IgD-negative memory B cell (primary cell): ENCODE measurements around the gene ADAMTS15. TPM values are rescaled to one million over a fixed set of nuclear protein-coding genes. Genes with fewer than 3 reads are reported as not detected.

Source experiments
- H3K27ac Mint-ChIP-seq, 3 donors: one replicate each; pipeline ENCODE4 v1.8.0; 2020 to 2022; ENCODE audit warnings: mild to moderate bottlenecking in 3 of 3, mixed read lengths in 3 of 3, moderate library complexity in 1 of 3
- H3K27me3 Mint-ChIP-seq: one replicate; pipeline ENCODE4 v1.8.0; 2021; ENCODE audit warnings: mixed read lengths
- H3K36me3 Mint-ChIP-seq: one replicate; pipeline ENCODE4 v1.8.0; 2020; ENCODE audit warnings: mild to moderate bottlenecking, mixed read lengths
- H3K4me1 Mint-ChIP-seq, 3 donors: one replicate each; pipeline ENCODE4 v1.8.0; 2020 to 2022; ENCODE audit warnings: mixed read lengths in 3 of 3, mild to moderate bottlenecking in 1 of 3
- H3K4me3 Mint-ChIP-seq, 4 donors: one replicate each; pipeline ENCODE4 v1.8.0; 2020 to 2022; ENCODE audit warnings: mild to moderate bottlenecking in 4 of 4, mixed read lengths in 4 of 4, moderate library complexity in 3 of 4
- H3K9me3 Mint-ChIP-seq, 3 donors: one replicate each; pipeline ENCODE4 v1.8.0; 2020 to 2021; ENCODE audit warnings: mixed read lengths in 3 of 3, mild to moderate bottlenecking in 1 of 3
- polyA plus RNA-seq: library from polyadenylated mRNA; unstranded; fragments of 300-500 nt; fragmentation: Illumina TruSeq; gene quantifications from one replicate; pipeline ENCODE4 v1.2.3, GENCODE V29; 2021

Gene ADAMTS15
- polyA plus RNA-seq, 1 donor from 2014 or later: not detected

DNA sequence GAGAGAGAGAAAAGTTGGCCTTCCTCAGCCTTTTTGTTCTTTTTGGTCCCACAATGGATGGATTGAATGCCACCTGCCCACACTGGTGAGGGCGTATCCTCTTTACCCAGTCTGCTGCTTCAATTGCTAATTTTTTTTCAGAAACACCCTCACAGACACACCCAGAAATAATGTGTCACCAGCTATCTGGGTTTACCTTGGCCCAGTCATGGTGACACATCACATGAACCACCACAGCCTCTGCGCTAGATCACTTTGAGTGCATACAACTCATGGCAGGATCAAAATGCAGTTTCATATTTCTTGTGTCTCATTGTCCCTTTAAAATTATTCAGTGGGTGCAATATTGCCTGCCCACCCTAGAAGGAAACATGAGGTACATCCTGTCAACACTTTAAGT, 63.3 kb downstream of the ADAMTS15 start:
- Mint-ChIP-seq H3K4me1 (no peaks in the 10 kb centered on the region), H3K36me3 (no peaks in the 10 kb centered on the region), H3K4me3 (no peak overlapping the region), H3K27ac (no peak overlapping the region), H3K27me3 (peaks cover 8% of the 10 kb centered on the region), H3K9me3 (peaks cover 7 to 12% (median 10%) of the 10 kb centered on the region in 3 donors)

DNA sequence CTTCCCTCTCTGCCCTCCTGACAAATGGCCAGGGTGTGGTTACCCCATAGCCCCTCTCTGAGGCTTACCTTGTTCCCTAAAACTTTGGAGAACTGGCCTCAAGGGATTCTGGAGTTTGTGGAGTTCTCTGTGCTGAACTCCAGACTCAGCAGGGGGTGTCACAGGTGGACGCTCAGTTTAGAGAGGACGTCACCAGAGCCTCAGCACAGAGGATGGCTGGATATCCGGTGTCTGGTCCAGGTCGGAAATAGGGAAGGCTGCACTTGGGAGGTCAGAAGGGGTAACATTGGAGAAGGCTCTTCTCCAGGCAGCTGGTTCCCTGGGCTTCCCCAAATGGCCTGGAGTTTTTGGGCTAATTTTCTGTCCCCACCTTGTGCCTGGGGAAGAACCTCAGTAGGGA, 64.2 kb downstream of the ADAMTS15 start:
- H3K27ac Mint-ChIP-seq: no peak overlapping the region

DNA sequence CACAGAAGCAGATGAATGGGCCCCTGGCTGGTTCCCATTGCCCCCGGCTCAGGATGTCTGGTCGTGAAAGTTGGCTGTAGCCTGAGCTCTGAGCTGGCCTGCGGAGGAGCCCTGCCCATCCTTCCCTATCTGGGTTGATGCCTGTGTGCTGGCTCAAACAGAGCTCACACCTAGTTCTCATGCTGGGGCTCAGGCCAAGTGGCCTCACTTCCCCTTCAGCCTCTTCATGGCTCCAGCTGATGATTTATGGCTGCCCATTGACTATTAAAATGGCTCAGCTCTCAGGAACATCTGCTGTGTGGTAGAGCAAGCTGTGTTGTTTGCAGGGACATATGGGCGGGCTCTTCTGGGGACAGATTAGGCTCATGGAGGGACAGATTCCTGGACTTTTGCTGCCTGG, 64.7 kb downstream of the ADAMTS15 start:
- Mint-ChIP-seq H3K27ac (no peak overlapping the region), H3K36me3 (no peaks in the 10 kb centered on the region), H3K27me3 (peaks cover 13% of the 10 kb centered on the region), H3K9me3 (peaks cover 3% of the 10 kb centered on the region in 3 donors), H3K4me3 (no peak overlapping the region), H3K4me1 (no peaks in the 10 kb centered on the region)

More for the DNA sequence above, 64.2 kb downstream of the ADAMTS15 start:
- peaks cover 9% of the 10 kb centered on the region for H3K27me3 Mint-ChIP-seq
- no peak overlapping the region for H3K4me3 Mint-ChIP-seq
- H3K9me3 Mint-ChIP-seq: peaks cover 7 to 8% (median 8%) of the 10 kb centered on the region in 3 donors
- H3K4me1 Mint-ChIP-seq: no peaks in the 10 kb centered on the region
- no peaks in the 10 kb centered on the region for H3K36me3 Mint-ChIP-seq

DNA sequence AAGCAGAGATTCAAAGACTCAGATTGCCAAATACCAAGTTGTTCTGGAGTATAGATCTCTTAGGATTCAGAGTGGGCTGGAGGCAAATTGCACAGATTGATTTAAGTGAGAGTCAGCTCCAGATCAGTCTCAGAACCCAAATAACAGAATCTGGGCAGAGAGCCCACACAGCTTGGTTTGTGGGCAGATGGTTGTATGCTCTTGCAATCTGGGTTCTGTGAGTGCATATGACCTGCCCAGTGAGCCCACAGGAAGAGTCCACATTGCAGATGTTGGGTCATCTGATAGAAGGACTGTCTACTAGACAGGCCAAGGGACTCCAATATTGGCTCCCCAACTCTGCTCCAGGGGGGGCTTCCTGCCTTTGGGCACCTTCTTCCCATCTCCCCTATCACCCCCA, 65.9 kb downstream of the ADAMTS15 start:
- Mint-ChIP-seq H3K27ac (no peak overlapping the region), H3K4me1 (no peaks in the 10 kb centered on the region), H3K9me3 (no peaks in the 10 kb centered on the region), H3K4me3 (no peak overlapping the region), H3K27me3 (peaks cover 13% of the 10 kb centered on the region), H3K36me3 (no peaks in the 10 kb centered on the region)

DNA sequence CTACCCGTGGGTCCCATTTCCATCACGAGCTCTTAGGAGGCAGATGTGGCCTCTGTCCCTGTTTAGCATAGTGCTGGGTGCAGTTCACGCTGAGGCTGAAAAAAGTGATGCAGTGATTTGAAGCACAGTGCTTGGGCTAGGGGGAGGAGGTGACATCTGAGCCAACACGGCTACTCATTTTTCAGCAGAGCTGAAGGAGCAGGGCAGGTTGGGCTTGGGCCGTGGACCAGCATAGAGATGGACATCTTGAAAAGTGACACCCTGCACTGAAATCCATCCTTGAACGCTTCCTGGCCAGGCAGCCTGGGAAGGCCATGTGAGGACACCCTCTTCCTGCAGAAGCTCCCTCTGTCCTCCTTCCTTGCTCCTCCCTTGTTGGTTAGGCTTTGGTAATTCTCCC, 66.4 kb downstream of the ADAMTS15 start:
- Mint-ChIP-seq H3K4me3 (no peak overlapping the region), H3K36me3 (peaks cover 1% of the 10 kb centered on the region), H3K27ac (no peak overlapping the region), H3K4me1 (no peaks in the 10 kb centered on the region), H3K9me3 (peaks cover 0 to 2% (median 0%) of the 10 kb centered on the region in 3 donors), H3K27me3 (peaks cover 13% of the 10 kb centered on the region)

DNA sequence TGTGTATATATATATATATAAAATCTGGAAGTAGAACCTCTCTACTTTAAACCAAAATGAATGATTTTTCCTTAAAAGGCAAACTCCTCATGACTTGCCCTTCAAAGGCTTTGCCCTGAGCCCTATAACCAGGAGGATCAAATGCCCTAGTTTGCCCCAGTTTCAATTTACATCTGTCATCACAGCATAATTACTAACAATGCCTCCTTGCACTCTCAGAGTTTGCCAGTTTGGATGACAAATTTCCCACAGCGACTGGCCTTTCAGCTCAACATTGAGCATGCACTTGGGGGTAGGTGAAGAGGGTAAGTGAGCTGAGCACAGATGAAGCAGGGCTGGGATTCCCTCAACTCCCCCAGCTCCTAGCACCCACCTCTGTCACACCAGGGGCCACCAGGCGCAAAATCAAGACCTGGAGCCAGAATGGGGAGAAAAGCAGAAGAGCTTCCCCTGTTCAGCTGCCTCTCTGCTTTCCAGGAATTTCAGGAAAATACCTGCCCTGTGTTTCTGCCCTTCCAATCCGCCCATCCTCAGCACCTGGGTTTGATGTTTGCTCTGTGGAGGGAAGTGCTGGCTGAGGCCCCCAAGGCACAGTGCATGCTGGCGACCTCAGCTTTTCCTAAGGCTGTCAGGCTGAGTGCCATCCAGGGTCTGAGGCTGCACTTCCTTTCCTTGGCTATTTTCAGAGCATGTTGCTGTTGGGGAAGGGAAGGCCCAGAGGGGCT, 67.5 kb downstream of the ADAMTS15 start:
- Mint-ChIP-seq H3K27me3 (peaks cover 11% of the 10 kb centered on the region), H3K4me1 (no peaks in the 10 kb centered on the region), H3K27ac (no peak overlapping the region), H3K36me3 (peaks cover 1% of the 10 kb centered on the region), H3K4me3 (no peak overlapping the region), H3K9me3 (peaks cover 0 to 3% (median 0%) of the 10 kb centered on the region in 3 donors)

DNA sequence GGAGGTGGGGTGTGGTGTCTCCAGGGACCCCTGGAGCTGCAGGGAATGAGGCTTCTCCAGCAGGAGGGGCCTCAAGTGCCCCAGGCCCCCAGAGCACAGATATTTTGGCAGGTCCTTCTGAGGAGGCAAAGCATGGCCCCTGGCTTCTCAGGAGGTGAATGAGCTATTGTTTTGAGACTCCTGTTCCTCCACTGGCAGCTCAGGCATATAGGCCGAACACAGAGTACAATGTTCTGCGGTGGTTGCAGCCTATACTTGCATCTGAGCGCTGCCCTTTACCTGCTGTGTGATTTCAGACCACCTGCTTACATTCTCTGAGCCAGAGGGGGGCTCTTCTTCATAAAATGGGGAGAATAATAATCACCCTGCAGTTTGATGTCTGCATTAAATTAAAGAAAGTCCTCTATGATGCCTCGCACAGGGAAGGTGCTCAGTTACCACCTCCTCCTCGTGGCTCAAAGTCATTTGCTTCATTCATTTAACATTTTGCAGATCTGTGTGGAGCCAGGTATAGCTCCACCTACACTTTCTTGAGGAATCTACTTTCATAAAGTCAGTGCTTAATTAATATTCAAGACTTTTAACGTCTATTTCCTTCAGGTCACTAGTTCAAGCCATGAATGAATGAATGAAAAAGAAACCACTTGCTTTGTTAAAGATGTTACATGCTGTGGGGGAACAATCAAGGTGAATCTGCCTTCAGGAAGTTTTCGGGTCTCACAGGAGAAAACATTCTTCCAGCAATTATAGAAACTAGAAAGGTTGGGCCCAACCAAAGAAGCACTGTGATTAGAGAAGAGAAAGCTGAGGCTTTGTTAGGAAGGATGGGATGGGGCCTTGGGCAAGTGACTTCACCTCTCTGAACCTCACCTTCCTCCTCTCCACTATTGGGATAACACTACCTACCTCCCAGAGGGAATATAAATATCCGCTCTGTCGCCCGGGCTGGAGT, 68.4 kb downstream of the ADAMTS15 start:
- Mint-ChIP-seq H3K27me3 (peaks cover 12% of the 10 kb centered on the region), H3K4me3 (no peak overlapping the region), H3K27ac (no peak overlapping the region), H3K4me1 (no peaks in the 10 kb centered on the region), H3K36me3 (peaks cover 1% of the 10 kb centered on the region), H3K9me3 (peaks cover 0 to 3% (median 0%) of the 10 kb centered on the region in 3 donors)

DNA sequence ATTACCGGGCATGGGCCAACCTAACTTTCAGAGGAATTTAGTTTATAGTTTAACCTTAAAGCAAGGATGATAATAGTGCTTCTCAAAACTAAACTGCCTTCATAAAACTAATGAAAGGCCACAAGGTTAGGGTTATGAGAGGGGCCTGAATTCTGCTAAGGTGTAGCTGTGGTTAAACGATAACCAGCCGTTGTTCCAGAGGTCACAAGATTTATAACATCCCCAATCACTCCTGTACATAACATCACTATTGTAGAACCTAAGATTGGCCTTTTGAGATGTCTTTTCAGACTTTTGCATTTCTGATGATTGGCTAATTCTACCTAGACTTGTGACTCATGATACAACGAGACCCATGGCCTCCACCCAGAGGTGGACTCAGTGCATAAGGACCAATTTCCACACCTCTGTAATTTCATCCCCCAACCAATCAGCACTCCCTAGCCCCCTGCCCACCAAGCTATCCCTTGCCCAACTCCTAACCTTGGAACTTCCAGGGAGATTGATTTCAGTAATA, 69.8 kb downstream of the ADAMTS15 start:
- Mint-ChIP-seq H3K9me3 (peaks cover 0 to 3% (median 0%) of the 10 kb centered on the region in 3 donors), H3K27me3 (peaks cover 12% of the 10 kb centered on the region), H3K4me1 (no peaks in the 10 kb centered on the region), H3K36me3 (peaks cover 1% of the 10 kb centered on the region), H3K4me3 (no peak overlapping the region), H3K27ac (no peak overlapping the region)

DNA sequence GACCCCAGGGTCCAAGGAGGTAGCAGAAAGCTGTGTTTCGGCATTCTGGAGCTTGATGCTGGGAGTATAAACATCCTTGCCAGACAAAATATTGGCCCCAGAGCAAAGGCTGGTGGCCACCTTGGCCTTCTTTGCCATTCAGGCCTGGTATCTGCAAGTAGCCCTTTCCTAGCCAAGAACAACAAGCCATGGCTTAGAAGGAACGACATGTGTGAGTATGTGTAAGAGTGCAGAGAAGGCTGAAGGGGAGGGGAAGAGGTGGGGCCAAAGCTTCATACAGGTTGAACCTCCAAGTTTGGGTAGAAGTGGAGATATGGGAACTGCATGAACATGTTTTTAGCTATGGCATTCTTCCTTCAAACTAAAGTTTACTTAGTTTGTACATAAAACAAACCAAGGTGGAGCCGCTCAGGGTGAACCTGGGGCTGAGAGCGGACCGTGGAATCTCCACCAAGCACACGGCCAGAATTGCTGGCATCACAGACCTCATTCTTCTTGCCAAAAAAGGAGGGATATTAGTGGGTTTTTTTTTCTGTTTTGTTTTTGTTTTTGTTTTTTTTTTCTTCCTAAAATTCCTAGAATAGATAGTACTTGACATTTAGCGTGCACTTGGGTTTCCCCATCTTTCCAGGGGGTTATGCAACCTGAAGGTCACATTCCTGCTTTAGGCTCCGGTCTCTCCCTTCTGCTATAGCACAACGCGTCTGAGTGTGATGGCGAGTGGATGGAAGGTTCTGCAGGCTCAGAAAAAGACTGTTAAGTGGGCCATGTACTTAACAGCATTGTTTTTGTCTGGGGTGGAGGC, 70.9 kb downstream of the ADAMTS15 start:
- H3K27me3 Mint-ChIP-seq: peaks cover 16% of the 10 kb centered on the region
- no peak overlapping the region for H3K4me3 Mint-ChIP-seq
- peaks cover 1% of the 10 kb centered on the region for H3K36me3 Mint-ChIP-seq
- peaks cover 0 to 3% (median 0%) of the 10 kb centered on the region in 3 donors for H3K9me3 Mint-ChIP-seq
- H3K4me1 Mint-ChIP-seq: no peaks in the 10 kb centered on the region
- no peak overlapping the region for H3K27ac Mint-ChIP-seq

DNA sequence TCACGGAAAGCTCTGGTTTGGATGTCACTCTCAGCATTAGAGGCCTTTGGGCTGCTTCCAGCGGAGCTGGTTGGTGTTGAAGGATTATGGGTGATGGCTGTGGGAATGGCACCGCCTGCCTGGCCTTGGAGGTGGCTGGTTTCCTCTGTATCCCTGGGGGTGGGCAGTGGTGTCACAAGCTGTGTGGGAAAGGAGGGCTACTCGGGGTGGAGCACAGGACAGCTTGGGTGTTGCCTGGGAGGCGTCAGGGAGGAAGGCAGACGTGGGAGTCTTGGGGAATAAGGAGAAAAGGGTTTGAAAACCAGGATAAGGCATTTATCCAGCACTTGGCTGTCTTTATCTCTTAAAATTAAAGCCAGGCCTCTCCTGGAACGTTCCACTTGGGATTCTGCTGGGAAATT, 71.8 kb downstream of the ADAMTS15 start:
- Mint-ChIP-seq H3K27me3 (peaks cover 12% of the 10 kb centered on the region), H3K36me3 (peaks cover 1% of the 10 kb centered on the region), H3K4me1 (no peaks in the 10 kb centered on the region), H3K4me3 (no peak overlapping the region), H3K27ac (no peak overlapping the region), H3K9me3 (peaks cover 0 to 3% (median 0%) of the 10 kb centered on the region in 3 donors)

DNA sequence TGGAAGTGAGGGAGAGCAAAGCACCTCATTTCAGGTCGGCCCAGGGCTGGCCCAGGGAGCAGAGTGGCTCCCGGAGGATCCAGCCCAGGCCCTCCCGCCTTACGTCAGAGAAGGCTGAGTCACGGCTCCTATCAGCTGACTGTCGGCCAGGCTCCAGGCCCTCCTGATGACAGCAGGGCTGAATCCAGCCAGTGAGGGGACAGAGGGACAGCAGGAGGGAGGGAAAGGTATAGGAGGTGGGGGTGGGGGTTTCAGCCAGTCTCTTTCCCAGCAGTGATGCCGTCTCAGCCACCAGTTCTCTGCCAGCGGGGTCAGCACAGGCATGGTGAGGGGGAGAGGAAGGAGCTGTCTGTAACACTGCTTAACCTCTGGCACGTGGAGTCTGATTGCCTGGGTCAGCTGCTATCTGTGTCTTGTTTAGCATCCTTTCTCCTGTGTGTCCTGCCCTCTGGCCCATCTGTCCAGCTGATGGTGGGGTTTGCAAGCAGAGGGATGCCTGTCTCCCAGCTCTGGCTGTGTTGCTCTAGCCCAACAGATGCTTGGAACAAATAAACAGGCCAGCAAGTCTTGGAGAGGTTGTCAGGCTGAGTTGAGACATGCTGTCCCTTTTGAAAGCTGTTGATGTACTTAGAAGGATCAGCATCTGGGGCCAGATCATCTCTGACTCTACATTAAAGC, 74.0 kb downstream of the ADAMTS15 start:
- Mint-ChIP-seq H3K27me3 (peaks cover 11% of the 10 kb centered on the region), H3K4me3 (no peak overlapping the region), H3K9me3 (peaks cover 0 to 3% (median 0%) of the 10 kb centered on the region in 3 donors), H3K36me3 (peaks cover 1% of the 10 kb centered on the region), H3K4me1 (no peaks in the 10 kb centered on the region), H3K27ac (no peak overlapping the region)

DNA sequence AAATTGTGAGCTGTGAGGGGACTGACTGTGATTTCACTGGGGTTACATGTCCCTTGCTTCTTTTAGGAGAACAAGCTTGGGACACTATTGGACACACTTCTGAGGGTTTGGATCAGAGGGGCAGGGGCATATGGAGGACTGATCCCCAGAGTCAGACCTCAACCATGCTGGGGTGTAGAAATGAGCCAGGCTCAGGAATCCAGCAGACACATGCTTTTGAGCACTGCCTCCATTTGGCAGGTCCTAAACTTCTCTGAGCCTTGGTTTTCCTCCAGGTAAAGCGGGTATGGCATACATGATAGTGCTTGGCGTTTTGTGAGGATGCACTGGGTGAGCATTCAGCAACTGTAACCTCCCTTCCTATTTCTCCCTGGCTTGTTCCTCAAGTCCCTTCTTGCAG, 74.7 kb downstream of the ADAMTS15 start:
- no peak overlapping the region for H3K4me3 Mint-ChIP-seq
- H3K4me1 Mint-ChIP-seq: no peaks in the 10 kb centered on the region
- no peak overlapping the region for H3K27ac Mint-ChIP-seq
- peaks cover 6% of the 10 kb centered on the region for H3K27me3 Mint-ChIP-seq
- H3K9me3 Mint-ChIP-seq: peaks cover 0 to 3% (median 0%) of the 10 kb centered on the region in 3 donors
- H3K36me3 Mint-ChIP-seq: peaks cover 1% of the 10 kb centered on the region

DNA sequence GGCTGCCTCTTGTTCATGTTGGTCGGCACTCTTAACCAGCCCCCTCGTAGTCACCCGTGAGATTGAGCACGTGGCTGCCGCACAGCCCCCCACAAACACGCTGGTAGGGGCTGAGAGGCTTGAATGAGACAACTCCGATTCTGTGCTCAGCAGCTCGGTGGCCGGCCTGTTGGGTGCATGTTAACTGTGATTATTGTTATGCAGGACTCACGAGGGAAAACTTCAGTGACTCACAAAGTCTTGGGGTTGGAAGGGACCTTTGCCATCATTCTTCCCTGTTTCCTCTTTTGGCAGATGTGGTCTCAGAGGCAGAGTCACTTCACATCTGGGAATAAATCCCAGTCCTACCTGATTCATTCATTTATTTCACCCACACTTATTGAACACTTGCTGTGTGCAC, 75.2 kb downstream of the ADAMTS15 start:
- Mint-ChIP-seq H3K36me3 (peaks cover 1% of the 10 kb centered on the region), H3K27me3 (peaks cover 6% of the 10 kb centered on the region), H3K27ac (no peak overlapping the region), H3K4me1 (no peaks in the 10 kb centered on the region), H3K4me3 (no peak overlapping the region), H3K9me3 (peaks cover 0 to 3% (median 0%) of the 10 kb centered on the region in 3 donors)

DNA sequence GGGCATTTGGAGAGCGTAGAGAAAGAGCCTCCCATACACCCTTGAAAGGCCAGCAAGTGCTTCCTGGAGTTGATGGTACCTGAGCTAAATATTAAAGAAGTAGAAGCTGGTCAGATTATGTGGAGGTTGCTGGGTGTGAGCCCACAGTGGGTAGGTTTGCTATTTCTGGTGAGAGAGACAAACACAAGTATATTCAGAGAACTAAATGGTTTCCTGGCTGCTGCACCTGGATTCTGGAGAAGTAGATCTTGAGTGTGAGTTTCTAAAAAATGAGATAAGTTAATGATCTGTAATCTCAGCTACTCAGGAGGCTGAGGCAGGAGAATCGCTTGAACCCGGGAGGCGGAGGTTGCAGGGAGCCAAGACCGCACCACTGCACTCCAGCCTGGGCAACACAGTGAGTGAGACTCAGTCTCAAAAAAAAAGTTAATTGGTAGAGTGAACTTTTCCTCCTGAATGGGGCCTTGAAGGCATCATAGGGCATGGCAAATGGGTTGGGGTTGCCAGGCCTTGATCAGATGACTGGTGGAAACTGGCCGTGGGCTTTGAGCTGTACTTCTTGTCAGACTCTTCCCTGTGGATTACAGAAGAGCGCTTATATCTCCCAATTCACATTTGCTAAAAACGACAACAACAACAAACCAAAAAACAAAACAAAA, 75.8 kb downstream of the ADAMTS15 start:
- Mint-ChIP-seq H3K9me3 (peaks cover 0 to 3% (median 0%) of the 10 kb centered on the region in 3 donors), H3K27ac (no peak overlapping the region), H3K4me3 (no peak overlapping the region), H3K27me3 (peaks cover 6% of the 10 kb centered on the region), H3K4me1 (no peaks in the 10 kb centered on the region), H3K36me3 (peaks cover 1% of the 10 kb centered on the region)
